ENCODE data around the gene ARID4A.
"Not testable (repeated sequence)": the region's sequence is repeated elsewhere in the genome, so short reads cannot be mapped to it uniquely, and the experiment has no call there.

ARID4A gene, protein sequence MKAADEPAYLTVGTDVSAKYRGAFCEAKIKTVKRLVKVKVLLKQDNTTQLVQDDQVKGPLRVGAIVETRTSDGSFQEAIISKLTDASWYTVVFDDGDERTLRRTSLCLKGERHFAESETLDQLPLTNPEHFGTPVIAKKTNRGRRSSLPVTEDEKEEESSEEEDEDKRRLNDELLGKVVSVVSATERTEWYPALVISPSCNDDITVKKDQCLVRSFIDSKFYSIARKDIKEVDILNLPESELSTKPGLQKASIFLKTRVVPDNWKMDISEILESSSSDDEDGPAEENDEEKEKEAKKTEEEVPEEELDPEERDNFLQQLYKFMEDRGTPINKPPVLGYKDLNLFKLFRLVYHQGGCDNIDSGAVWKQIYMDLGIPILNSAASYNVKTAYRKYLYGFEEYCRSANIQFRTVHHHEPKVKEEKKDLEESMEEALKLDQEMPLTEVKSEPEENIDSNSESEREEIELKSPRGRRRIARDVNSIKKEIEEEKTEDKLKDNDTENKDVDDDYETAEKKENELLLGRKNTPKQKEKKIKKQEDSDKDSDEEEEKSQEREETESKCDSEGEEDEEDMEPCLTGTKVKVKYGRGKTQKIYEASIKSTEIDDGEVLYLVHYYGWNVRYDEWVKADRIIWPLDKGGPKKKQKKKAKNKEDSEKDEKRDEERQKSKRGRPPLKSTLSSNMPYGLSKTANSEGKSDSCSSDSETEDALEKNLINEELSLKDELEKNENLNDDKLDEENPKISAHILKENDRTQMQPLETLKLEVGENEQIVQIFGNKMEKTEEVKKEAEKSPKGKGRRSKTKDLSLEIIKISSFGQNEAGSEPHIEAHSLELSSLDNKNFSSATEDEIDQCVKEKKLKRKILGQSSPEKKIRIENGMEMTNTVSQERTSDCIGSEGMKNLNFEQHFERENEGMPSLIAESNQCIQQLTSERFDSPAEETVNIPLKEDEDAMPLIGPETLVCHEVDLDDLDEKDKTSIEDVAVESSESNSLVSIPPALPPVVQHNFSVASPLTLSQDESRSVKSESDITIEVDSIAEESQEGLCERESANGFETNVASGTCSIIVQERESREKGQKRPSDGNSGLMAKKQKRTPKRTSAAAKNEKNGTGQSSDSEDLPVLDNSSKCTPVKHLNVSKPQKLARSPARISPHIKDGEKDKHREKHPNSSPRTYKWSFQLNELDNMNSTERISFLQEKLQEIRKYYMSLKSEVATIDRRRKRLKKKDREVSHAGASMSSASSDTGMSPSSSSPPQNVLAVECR

DNA sequence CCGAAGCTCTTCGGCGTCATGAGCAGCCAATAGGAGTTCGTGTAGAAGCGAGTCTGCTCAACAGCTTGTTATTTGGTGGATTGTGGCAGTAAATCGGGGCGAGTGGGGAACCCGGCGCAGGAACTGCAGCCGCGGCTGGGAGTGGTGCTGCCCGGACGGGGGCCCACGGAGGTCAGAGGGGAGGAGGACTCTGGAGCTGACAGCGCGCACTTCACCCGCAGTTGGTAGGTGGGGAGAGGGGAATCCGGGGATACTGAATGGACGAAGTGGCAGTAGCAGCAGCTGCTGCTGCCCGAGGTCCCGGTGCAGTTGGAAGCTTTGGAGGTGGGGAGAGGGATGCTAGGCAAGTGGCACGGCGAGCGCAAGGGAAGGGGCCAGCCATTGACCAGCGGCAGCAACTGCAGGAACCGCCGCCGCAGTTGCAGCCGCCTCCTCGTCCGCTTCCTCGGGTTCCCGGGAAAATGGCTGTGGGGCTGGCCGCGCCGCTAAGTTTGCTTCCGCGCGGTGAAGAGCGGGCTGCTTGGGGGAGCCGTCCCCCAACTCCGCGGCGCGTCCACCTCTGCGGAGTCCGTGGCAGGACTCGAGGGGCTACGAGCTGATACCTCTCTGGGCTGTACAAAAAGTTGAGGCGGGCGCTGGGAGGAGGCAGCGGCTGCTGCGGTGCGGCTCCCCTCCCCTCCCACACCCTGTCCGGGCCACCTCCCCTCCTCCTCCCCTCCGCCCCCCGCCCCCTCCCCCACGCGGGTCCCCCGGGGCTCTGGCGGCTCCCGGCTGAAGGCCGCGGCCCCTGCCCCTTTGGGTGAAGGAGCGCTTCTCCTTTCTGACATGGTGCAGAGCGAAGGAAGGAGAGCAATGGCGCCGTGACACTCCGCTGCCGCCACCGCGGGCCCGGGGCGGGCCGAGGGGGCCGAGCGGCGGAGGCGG is at the start of gene ARID4A:
Gene ARID4A (plus strand): TSS at position 79 of the 924 bp plus-strand sequence. CDS start 1,300 bp downstream, outside the sequence.
- DNase-seq (ENCODE audit: low read depth), result peak; percentile 62

DNA sequence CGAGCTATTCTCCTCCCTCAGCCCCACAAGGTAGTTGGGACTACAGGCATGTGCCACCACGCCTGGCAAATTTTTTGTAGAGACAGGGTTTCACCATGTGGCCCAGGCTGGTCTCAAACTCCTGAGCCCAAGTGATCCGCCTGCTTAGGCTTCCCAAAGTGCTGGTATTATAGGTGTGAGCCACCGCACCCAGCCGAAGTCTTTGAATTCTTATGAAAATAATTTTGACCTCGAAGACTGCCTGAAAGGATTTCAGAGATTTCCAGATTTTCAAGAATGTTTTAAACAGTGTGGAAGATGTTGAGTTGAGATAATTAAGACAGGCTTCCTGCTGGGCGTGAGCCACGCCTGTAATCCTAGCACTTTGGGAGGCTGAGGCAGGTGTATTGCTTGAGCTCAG is 48.7 kb upstream of the ARID4A start:
- no peak for DNase-seq (ENCODE audit: low read depth)

DNA sequence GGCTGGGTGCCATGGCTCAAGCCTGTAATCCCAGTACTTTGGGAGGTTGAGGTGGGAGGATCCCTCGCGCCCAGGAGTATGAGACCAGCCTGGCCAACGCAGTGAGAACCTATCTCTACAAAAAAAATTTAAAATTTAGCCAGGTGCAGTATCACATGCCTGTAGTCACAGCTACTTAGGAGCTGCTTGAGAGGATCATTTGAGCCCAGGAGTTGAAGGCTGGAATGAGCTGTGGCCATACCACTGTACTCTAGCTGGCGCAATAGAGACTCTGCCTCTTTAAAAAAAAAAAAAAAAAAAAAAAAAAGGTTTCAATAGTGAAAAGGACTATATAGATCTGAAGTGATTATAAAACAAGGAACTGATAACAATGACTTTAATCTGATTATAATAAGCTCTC is 40.2 kb upstream of the ARID4A start:
- no peak for DNase-seq (ENCODE audit: low read depth)

DNA sequence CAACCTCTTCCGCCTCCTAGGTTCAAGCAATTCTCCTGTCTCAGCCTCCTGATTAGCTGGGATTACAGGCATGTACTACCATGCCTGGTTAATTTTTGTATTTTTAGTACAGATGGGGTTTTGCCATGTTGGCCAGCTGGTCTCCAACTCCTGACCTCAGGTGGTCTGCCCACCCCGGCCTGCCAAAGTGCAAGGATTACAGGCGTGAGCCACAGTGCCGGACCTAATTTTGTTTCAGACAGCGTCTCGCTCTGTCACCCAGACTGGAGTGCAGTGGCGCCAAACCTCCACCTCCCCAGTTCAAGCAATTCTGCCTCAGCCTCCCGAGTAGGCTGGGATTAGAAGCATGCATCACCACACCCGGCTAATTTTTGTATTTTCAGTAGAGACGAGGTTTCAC is 36.4 kb upstream of the ARID4A start:
- DNase-seq (ENCODE audit: low read depth), result not testable (repeated sequence)

DNA sequence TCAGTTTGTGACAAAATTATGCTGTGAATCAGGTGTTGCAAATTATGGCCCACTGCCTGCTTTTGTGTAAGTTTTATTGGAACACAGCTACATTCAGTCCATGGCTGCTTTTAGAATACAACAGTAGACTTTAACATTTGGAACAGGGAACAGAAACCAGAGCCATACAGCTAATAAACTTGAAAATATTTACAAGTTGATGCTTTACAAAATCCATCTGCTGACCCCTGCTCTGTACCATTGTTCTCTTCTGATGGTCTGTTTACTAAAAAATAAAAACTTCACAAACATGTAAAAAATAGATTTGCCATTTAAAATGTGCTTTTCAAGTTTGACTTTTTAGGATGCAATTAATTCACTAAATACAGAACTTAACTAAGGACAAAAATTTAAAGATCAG is 33.0 kb upstream of the ARID4A start:
- no peak for DNase-seq (ENCODE audit: low read depth)

DNA sequence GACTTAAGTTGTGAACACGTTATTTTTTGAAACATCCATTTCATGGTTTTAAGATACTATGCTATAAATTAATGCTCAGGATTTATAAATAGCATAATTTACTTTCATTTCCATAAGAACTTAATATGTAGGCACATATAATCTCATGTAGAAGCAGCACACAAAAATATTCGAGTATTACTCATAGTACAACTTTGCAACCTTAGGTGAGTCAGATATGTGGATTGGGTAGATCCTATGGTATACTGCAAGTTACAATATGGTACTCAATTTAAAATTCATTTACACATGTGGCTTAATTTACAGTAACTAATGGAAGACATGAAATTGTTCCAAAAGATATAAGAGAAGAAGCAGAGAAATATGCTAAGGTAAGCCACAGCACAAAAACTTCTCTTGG is 27.7 kb upstream of the ARID4A start:
- no peak for DNase-seq (ENCODE audit: low read depth)

DNA sequence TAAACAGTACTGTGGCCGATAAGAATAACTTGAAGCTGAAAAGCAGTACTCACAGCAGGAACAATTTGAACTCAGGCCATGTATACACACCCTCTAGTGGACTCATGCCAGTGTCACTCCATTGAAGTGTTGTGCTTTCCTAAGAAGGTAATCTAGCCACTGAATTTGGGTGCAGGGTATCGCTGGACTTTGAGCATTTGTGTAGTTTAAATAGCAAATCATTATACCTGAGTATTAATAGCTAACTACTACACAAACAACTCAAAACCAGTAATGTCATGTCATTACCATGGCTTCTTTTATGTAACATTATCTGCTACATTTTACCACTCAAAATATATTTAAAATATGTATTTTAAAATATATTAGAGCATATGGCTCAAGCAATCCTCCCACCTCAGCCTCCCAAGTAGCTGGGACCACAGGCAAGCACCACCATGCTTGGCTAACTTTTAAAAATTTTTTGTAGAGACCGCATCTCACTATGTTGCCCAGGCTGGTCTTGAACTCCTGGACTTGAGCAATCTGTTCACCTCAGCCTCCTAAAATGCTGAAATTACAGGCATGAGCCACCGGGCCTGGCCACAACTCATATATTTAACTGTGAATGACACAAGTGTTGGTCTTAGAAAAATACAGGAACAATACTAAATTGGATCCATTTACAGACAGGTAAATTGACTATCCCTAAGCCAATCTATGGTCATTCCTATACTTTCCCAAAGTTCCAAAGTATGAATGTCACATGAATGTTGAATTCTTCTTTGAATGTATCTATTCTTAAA is 25.6 kb upstream of the ARID4A start:
- DNase-seq (ENCODE audit: low read depth), result no peak

DNA sequence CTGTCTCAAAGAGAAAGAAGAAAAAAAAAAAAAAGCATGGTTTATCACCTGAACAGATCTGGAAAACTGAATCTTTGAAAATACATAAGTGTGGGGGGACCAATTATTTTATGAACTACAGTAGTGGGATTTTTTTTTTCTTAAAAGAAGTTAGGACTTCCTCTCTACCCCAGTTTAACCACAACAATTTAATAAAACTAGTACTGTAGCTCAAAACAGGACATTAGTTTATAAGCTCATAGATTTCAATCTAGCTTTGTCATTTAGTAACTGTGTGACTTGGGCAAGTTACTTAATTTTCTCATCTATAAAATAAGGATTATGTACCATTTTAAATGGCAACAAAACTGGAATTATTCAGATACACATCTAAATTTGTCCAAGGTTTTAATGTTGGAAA is 23.5 kb upstream of the ARID4A start:
- DNase-seq (ENCODE audit: low read depth), result no peak

DNA sequence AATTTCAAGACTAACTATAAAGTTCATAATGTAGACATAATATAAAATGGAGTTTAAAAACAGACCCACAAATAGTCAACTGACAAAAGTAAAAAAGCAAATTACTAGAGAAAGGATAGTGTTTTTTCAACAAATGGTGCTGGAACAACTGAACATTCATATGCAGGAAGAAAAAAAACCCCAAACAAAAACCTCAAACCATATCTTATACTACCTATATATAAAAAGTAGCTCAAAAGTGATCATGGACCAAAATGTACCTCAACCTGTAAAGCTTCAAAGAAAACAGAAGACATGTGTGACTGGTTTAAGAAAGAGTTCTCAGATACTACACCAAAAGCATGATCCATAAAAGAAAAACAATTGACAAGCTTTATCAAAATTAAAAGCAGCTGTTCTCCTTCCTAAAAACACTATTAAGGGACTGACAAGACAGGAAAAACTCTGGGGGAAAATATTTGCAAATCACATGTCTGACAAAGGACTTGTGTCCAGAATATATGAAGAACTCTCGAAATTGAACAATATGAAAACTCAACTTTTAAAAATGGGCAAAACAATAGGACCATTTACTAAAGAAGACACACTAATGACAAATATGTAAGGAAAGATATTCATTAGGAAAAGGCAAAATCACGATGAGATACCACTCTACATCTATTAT is 22.7 kb upstream of the ARID4A start:
- no peak for DNase-seq (ENCODE audit: low read depth)

DNA sequence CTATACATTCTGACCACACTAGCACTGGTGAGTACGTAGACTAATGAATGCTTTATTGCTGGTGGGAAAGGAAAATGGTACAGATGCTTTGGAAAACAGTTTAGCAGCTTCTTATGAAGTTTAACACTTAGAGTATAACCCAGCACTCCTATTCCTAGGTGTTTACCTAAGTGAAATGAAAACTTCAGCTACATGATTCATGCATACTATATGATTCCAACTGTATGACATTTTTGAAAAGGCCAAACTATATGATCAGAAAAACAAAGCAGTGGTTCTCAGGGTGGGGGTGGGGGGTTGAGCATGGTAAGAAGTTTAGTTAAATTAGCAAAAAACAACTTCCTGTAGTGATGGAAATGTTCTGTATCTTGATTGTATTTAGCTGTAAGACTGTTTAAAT is 22.1 kb upstream of the ARID4A start:
- no peak for DNase-seq (ENCODE audit: low read depth)

DNA sequence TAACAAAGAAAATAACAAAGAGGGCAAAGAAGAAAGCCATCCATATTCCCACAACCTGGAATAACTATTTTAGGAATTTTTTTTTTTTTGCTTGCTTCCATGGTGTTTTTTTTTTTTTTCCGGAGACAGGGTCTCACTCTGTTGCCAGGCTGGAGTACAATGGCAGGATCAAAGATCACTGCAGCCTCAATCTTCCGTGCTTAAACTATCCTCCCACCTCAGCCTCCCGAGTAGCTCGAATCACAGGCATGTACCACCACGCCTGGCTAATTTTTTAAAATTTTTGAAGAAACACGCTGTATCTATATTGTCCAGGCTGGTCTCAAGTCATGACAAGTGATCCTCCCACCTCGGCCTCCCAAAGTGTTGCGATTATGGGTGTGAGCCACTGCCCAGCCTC is 20.2 kb upstream of the ARID4A start:
- no peak for DNase-seq (ENCODE audit: low read depth)

DNA sequence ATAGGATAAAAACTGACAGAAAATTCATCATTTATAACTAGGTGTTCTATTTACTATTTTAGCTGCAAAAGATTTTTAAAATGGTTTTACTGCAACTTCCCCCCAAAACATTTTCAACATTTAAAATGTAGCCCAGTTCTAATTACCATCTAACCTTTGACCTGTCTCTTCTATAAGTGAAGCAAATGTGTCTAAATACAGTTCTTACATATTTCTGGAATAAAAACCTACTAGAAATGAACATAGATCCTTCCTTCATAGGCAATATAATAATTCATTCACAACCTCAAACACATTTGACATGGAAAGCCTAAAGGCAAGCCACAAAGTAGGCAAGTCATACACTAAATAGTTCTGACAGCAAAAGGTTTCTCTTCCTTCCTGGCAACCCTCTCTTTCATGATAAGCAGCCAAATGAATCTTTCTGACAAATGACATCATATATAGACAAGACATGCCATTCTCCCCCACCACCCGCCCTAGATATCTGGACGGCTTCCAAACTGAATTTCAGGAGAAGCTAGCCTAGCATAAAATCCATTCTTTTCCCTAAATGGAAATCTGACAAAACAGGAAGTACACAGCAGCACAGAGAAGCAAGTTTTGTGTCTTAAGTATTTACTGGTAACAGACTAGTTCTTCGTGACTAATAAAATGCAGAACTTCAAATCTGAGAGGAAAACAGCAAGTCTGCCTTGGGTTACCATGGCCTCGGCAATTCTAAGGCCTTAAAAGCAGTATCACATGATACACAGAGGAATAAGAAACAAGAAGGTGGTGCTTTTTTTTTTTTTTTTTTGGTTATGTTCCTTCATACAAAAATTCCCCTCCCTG is 17.2 kb upstream of the ARID4A start:
- no peak for DNase-seq (ENCODE audit: low read depth)

DNA sequence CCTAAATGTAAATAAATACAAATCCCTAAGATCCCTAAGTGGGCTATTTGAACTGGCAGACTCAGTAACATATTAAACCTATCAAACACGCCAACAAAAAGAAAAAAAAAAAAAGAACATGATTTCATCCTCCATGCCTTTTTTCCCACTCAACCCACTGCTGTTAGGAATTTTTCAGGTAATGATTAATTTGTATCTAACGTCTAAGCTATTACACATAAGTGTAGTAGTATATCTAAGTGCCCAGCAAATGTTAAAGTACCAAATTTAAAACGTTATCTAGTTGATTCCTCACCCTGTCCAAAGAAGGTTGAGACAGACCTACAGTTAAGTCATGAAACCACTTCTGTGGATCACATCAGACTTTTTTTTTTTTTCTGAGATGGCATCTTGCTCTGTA is 16.4 kb upstream of the ARID4A start:
- no peak for DNase-seq (ENCODE audit: low read depth)

DNA sequence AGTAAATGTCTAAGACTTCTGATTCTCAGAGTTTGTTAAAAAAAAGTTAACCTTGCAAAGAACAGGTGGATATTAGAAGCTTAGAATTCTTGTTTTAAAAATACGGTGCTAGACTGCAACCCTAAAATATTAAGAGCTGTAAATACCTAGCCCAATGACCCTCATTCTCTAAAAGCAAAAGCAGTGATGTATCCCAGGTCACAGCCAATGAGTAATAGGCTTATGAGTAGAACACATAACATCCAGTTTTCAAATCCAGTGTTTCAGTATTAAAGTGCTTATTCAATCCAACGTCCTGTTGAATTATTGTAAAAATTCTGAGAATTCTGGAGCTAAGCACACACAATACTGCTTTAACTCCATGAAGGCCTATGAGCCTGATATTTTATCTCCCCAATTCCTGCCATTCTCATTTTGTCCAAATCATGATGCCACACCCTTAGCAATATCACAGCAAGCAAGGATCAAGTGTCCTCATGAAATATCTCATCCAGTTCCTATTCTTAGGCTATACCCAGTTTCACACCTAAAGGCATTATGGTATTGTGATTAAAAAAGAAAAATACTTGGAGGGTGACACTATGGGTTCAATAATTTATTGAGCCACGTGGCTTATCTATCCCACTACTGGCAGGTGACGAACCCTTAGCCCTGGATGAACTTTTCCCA is 15.3 kb upstream of the ARID4A start:
- DNase-seq (ENCODE audit: low read depth), result no peak

DNA sequence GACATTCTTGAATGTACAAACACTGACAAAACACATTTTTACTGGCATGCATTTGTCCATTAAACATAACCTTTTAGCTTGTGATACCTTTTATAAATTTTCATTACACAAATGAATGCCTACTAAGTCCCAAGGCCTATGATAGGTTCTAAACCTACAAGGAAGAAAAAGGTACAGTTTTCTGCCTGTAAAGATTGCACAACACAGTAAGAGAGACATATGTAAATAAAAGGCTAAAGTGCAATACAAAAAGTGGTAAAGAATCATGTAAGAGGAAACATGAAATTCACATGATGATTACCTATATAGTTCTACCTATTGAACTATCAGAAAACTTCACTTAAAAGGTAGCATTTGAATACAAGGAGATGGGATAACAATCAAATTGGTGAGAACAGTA is 14.6 kb upstream of the ARID4A start:
- DNase-seq (ENCODE audit: low read depth), result no peak

DNA sequence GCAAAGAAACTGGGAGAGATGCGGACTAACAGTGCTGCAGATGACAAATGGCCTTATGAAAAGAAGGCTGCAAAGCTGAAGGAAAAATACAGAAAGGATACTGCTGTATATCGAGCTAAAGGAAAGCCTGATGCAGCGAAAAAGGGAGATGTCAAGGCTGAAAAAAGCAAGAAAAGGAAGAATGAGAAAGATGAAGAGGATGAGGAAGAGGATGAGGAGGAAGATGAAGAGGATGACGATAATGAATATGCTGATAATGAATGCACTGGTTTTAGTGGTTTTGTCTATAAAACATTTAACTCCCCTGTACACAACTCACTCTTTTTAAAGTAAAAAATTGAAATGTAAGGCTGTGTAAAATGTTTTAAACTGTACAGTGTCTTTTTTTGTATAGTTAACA is 13.2 kb upstream of the ARID4A start:
- DNase-seq (ENCODE audit: low read depth), result no peak

DNA sequence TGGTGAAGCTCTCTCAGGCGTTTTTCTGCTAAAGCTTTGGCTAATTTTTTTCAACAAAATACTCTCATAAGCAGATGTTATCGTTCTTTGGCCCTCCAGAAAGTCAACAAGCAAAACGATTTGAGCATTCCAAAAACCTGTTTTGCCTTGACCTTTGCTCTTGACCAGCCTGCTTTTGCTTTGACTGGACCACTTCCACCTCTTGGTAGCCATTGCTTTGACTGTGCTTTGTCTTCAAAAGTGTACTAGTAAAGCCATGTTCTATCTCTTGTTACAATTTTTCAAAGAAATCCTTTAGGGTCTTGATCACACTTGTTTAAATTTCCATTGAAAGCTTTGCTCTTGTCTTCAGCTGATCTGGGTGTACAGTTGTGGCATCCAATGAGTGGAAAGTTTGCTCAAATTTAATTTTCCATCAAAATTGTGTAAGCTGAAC is 10.7 kb upstream of the ARID4A start:
- DNase-seq (ENCODE audit: low read depth), result no peak

DNA sequence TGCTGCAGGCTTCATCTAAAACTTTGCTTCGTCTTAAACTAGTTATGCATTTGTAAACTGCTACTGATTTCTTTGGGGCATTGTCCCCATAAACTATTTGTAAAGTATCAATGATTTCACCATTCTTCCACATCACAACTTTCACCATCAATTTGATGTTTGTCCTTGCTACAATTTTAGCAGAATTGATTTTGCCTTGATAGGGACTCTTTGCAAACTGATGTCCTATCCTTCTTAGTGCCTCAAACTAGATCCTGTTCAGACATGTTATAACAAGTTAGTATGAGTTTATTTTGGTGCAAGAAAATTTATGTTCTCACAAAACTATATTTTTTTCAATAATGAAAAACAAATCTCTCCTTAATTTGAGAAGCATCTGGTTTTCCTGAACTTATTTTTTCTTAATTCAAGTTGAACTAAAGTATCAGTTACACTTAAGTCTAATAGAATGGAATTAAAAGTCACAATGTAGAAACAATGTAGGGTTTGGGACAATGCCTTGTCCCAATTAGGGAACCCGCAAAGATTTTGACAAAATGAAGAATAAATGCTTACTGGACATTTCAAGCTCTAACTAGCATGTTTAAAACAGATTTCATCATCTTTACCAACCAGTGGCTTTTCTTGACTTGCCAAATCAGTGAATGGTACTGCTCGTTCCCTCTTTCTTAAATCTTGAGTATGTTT is 10.1 kb upstream of the ARID4A start:
- DNase-seq (ENCODE audit: low read depth), result no peak
